A549 (cell line): Measurements from ENCODE around the gene CDC14A.

Source experiments
- POLR2A ChIP-seq: IDR thresholded peaks from 2 replicates; pipeline ENCODE4 v1.6.1; 2012; ENCODE audit warnings: mild to moderate bottlenecking, low read length
- TF ChIP-seq, protein P1 (sequence below): IDR thresholded peaks from 2 replicates; pipeline ENCODE4 v1.6.1; 2012

DNA sequence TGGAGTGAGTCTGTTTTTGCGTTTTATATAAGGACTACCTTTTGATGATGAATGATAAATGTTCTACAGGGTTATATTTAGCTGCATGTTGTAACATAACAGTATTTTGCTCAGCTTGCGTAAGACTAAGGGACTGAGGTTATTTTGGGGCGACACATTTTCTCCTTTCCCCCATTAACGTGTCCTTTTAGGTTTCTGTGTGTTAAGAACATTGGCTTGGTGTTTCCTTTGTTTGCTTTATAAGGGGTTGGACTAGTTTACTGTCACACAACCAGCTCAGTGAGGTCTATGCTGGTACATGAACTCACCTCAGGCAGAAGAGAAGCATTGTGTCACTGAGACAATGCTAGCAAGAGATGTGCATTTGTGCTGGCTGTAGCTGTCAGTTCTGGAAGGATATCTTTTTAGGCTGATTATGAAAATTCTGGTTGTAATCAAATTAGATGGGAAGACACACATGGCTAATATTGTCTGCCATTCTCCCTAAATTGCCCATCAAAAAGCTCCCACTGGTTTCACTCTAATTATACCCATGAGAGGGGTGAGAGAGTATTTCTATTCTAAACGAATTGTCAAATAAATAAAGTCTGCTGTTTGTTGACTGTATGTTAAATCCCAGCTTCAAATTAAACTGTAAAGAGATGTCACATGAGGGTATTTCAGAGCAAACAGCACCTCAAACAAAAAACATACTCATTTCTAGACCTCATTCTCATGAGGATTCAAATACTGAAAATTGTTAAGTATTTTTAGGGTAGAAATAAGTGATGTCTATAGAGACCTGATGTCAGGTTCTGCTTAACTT, 62.6 kb downstream of the CDC14A start:
- no peak for TF ChIP-seq POLR2A
- TF ChIP-seq, protein P1, sequence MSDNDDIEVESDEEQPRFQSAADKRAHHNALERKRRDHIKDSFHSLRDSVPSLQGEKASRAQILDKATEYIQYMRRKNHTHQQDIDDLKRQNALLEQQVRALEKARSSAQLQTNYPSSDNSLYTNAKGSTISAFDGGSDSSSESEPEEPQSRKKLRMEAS, result no peak
